Osteocyte (in vitro differentiated cells): ENCODE data around the gene LRRC10B. TPM values are rescaled to one million over a fixed set of nuclear protein-coding genes. Genes with fewer than 3 reads are reported as not detected.
"Not testable (repeated sequence)": the region's sequence is repeated elsewhere in the genome, so short reads cannot be mapped to it uniquely, and the experiment has no call there.

Experiments
- DNase-seq: peaks from one replicate; pipeline ENCODE4 v3.0.0; 2021; ENCODE audit warnings: mixed read lengths; ENCODE audit not compliant: unreplicated experiment; ENCODE audit errors: extremely low spot score
- H3K27ac Mint-ChIP-seq: one replicate; pipeline ENCODE4 v1.8.0; 2021; ENCODE audit warnings: mild to moderate bottlenecking, mixed read lengths; ENCODE audit not compliant: unreplicated experiment
- H3K27me3 Mint-ChIP-seq: one replicate; pipeline ENCODE4 v1.8.0; 2021; ENCODE audit warnings: mixed read lengths; ENCODE audit not compliant: unreplicated experiment
- H3K36me3 Mint-ChIP-seq: one replicate; pipeline ENCODE4 v1.8.0; 2021; ENCODE audit warnings: mixed read lengths; ENCODE audit not compliant: unreplicated experiment
- H3K4me1 Mint-ChIP-seq: one replicate; pipeline ENCODE4 v1.8.0; 2021; ENCODE audit warnings: mixed read lengths; ENCODE audit not compliant: unreplicated experiment
- H3K4me3 Mint-ChIP-seq: one replicate; pipeline ENCODE4 v1.8.0; 2021; ENCODE audit warnings: mild to moderate bottlenecking, moderate library complexity, mixed read lengths; ENCODE audit not compliant: unreplicated experiment
- H3K9me3 Mint-ChIP-seq: one replicate; pipeline ENCODE4 v1.8.0; 2021; ENCODE audit warnings: mixed read lengths; ENCODE audit not compliant: unreplicated experiment
- total RNA-seq: library from RNA; stranded (reverse); gene quantifications from 2 replicates; pipeline ENCODE4 v1.2.1, GENCODE V29; 2021
- TF ChIP-seq, protein P1 (sequence below): fragments of 200-600 bp; sonication (generic); IDR thresholded peaks from 2 replicates; pipeline ENCODE4 v1.5.0; 2021; ENCODE audit warnings: antibody characterized with exemption, mild to moderate bottlenecking, moderate library complexity

The LRRC10B gene
- total RNA-seq, 1 donor from 2014 or later, result not detected

DNA sequence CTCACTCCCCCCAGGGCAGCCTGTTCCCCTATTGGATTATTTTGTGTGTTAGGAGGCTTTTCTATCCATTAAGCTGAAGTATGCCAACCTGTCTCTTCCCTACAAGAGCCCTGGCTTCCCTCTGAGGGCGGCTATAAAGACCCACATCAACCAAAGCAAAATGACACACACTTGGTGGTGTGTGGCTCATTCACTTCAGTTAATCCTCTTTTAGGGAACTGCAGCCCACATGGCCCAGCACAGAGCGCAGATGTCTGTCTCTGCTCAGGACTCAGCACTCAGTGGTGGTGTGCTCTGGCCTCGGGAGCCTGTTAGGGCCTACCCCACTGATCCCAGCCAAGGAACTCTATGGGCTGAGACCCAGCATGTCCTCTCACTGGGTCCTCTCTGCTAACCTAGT lies 32.2 kb upstream of the LRRC10B start:
- Mint-ChIP-seq H3K36me3 (peaks cover 13% of the 10 kb centered on the region), H3K27me3 (peaks cover 7% of the 10 kb centered on the region), H3K4me3 (no peak overlapping the region), H3K4me1 (peaks cover 4% of the 10 kb centered on the region), H3K27ac (no peak overlapping the region), H3K9me3 (no peaks in the 10 kb centered on the region)
- TF ChIP-seq, protein P1, sequence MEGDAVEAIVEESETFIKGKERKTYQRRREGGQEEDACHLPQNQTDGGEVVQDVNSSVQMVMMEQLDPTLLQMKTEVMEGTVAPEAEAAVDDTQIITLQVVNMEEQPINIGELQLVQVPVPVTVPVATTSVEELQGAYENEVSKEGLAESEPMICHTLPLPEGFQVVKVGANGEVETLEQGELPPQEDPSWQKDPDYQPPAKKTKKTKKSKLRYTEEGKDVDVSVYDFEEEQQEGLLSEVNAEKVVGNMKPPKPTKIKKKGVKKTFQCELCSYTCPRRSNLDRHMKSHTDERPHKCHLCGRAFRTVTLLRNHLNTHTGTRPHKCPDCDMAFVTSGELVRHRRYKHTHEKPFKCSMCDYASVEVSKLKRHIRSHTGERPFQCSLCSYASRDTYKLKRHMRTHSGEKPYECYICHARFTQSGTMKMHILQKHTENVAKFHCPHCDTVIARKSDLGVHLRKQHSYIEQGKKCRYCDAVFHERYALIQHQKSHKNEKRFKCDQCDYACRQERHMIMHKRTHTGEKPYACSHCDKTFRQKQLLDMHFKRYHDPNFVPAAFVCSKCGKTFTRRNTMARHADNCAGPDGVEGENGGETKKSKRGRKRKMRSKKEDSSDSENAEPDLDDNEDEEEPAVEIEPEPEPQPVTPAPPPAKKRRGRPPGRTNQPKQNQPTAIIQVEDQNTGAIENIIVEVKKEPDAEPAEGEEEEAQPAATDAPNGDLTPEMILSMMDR, result no peak
- DNase-seq, result no peak

DNA sequence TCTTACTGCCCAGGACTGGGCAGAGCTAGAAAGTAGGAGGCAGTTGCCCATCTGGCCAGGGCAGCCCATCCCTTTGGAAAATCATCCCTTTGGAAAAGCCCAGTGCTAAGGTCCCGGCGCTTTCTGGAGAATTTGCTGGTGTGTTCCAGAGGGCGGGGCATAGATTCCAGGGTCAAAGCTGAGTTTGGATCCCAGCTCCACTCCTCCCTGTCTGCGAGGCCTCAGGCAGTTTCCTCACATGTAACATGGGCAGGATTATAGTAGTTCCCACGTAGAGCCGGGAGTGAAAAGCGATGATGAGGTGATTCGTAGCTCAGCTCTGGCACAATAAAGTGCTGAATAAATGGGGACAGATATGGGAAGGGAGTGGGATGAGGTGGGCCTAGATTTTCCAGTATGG lies 31.4 kb upstream of the LRRC10B start:
- TF ChIP-seq, protein P1, result no peak
- Mint-ChIP-seq H3K9me3 (no peaks in the 10 kb centered on the region), H3K27ac (no peak overlapping the region), H3K4me3 (no peak overlapping the region), H3K4me1 (peaks cover 3% of the 10 kb centered on the region), H3K36me3 (peaks cover 13% of the 10 kb centered on the region), H3K27me3 (peaks cover 7% of the 10 kb centered on the region)
- DNase-seq, result no peak

DNA sequence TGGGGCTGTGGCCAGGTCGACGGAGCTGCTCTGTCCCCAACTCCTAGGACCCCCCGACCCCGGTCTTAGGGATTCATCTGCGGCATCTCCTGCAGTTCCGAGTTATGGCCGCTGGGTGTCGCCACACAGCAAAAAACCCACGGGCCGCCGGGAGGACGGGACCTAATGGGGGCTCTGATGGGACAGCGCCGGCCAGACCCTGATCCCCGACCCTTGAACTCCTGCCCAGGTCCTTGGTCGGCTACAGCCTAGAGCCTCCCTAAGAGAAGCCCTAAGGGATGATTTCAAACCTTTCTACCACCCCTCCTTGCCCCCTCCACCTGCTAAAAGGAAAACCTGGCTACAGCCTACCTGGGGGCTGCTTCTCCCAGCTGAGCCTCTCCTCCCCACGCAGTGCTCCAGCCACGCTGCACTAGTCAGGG lies 30.8 kb upstream of the LRRC10B start:
- H3K4me3 Mint-ChIP-seq, result no peak overlapping the region
- peaks cover 7% of the 10 kb centered on the region for H3K27me3 Mint-ChIP-seq
- no peaks in the 10 kb centered on the region for H3K9me3 Mint-ChIP-seq
- H3K36me3 Mint-ChIP-seq, result peaks cover 12% of the 10 kb centered on the region
- no peak overlapping the region for H3K27ac Mint-ChIP-seq
- TF ChIP-seq, protein P1, result peak; percentile 93
- DNase-seq, result no peak
- peaks cover 1% of the 10 kb centered on the region for H3K4me1 Mint-ChIP-seq

DNA sequence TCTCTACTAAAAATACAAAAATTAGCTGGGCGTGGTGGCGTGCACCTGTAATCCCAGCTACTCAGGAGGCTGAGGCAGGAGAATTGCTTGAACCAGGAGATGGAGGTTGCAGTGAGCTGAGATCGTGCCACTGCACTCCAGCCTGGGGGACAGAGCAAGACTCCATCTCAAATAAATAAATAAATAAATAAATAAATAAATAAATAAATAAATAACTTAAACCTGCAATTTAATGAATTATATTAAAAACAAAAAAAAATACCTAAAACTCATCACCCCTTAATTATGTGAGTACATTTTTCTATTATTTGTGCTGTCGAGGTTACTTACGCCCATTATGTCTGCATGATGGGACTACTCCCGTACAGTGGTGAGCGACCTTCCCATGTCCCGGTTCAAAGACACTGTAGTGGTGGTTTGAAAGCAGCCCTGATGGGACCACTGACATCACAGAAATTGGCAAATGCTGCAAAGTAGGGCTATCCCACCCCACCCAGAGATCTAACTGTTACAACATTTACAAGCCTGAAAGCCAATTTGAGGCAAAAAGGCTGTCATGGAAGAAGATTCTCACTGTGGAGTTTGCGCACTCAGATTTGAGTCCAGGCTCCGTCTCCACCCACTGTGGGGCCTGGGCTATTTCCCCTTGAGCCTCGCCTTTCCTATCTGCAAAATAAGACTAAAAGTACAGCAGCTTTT lies 29.0 kb upstream of the LRRC10B start:
- H3K4me1 Mint-ChIP-seq, H3K36me3 Mint-ChIP-seq, H3K27ac Mint-ChIP-seq: not testable (repeated sequence)

DNA sequence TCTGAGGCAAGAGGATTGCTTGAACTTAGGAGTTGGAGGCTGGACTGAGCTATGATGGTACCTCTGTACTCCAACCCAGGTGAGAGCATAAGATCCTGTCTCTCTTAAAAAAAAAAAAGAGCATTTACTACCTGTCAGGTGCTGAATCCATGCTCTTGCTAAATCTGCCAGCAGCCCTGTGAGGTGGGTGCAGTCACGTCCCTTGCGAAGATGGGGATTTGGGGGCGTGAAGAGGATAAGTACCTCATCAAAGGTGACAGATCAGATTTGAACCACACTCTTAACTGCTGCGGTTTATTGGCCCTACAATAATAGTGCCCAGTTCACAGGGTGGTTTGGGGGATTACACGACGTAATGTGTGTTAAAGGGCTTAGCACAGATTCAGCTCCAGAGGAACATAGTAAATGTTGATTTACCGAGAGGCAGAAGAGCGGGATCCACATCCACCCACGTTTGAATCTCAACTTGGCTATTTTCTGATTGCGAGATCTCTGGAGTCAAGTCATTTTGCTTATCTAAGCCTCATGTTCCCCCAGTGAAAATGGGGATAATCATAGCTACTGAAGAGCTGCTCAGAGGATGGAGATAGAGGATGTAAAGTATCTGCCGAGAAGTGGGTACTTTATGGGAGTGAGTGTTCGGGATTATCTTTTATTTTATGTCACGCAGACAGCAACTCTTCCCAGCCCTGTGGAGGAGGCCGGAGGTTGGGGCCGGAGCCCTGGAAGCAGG lies 28.1 kb upstream of the LRRC10B start:
- Mint-ChIP-seq H3K27me3 (peaks cover 11% of the 10 kb centered on the region), H3K4me1 (peaks cover 1% of the 10 kb centered on the region), H3K9me3 (no peaks in the 10 kb centered on the region), H3K4me3 (no peak overlapping the region), H3K36me3 (no peaks in the 10 kb centered on the region), H3K27ac (no peak overlapping the region)
- no peak for DNase-seq
- TF ChIP-seq, protein P1, result no peak

More for the DNA sequence above, 29.0 kb upstream of the LRRC10B start:
- DNase-seq, H3K9me3 Mint-ChIP-seq, H3K4me3 Mint-ChIP-seq: not testable (repeated sequence)
- peaks cover 11% of the 10 kb centered on the region for H3K27me3 Mint-ChIP-seq
